TTC549 (cell line): ENCODE results near the gene CRYBG1.
"Not testable (repeated sequence)": the region's sequence is repeated elsewhere in the genome, so short reads cannot be mapped to it uniquely, and the experiment has no call there.

ENCODE experiments used
- FAIRE-seq: peaks from 2 replicates; lab custom pipeline; 2012; peaks lifted over from hg19 to GRCh38; lab: Jason Lieb, UNC

Gene CRYBG1

GRCh38 chr6:106372838-106373501 is 12.5 kb downstream of the CRYBG1 start:
- FAIRE-seq = no peak

- FAIRE-seq = no peak
Measured at GRCh38 chr6:106373502-106374239, 13.2 kb downstream of the CRYBG1 start.

GRCh38 chr6:106377061-106377540 is 16.6 kb downstream of the CRYBG1 start:
- no peak for FAIRE-seq

GRCh38 chr6:106379951-106380350 is 19.4 kb downstream of the CRYBG1 start:
- no peak for FAIRE-seq

GRCh38 chr6:106380407-106380806 is 19.9 kb downstream of the CRYBG1 start:
- no peak for FAIRE-seq

- FAIRE-seq = no peak
Measured at GRCh38 chr6:106381223-106381622, 20.7 kb downstream of the CRYBG1 start.

- FAIRE-seq = no peak
Measured at GRCh38 chr6:106381881-106382280, 21.4 kb downstream of the CRYBG1 start.

- FAIRE-seq = no peak
Measured at GRCh38 chr6:106383573-106383972, 23.1 kb downstream of the CRYBG1 start.

- FAIRE-seq = no peak
Measured at GRCh38 chr6:106385530-106385929, 25.0 kb downstream of the CRYBG1 start.

GRCh38 chr6:106387875-106388274 is 27.4 kb downstream of the CRYBG1 start:
- no peak for FAIRE-seq

GRCh38 chr6:106390088-106390487 is 29.6 kb downstream of the CRYBG1 start:
- FAIRE-seq = no peak

- FAIRE-seq = no peak
Measured at GRCh38 chr6:106396426-106397220, 36.1 kb downstream of the CRYBG1 start.

- FAIRE-seq = no peak
Measured at GRCh38 chr6:106397431-106397830, 36.9 kb downstream of the CRYBG1 start.

- FAIRE-seq = no peak
Measured at GRCh38 chr6:106398621-106399020, 38.1 kb downstream of the CRYBG1 start.

GRCh38 chr6:106405044-106405443 is 44.5 kb downstream of the CRYBG1 start:
- FAIRE-seq = not testable (repeated sequence)

GRCh38 chr6:106411056-106411455 is 50.5 kb downstream of the CRYBG1 start:
- FAIRE-seq = no peak

GRCh38 chr6:106411643-106412200 is 51.2 kb downstream of the CRYBG1 start:
- FAIRE-seq = no peak

GRCh38 chr6:106413016-106413415 is 52.5 kb downstream of the CRYBG1 start:
- no peak for FAIRE-seq

GRCh38 chr6:106413722-106414121 is 53.2 kb downstream of the CRYBG1 start:
- FAIRE-seq = no peak

GRCh38 chr6:106415921-106416320 is 55.4 kb downstream of the CRYBG1 start:
- no peak for FAIRE-seq

GRCh38 chr6:106417572-106418147 is 57.1 kb downstream of the CRYBG1 start:
- FAIRE-seq = no peak

- FAIRE-seq = no peak
Measured at GRCh38 chr6:106419900-106420613, 59.5 kb downstream of the CRYBG1 start.
